Neural crest cell (in vitro differentiated cells): ENCODE data around the gene ADGRG2. TPM values are rescaled to one million over a fixed set of nuclear protein-coding genes. Genes with fewer than 3 reads are reported as not detected.

ENCODE experiments used
- DNase-seq: peaks from one replicate; pipeline ENCODE4 v3.0.0; 2021; ENCODE audit warnings: low read depth, mixed read lengths, low spot score
- H3K27ac Mint-ChIP-seq: one replicate; pipeline ENCODE4 v1.8.0; 2021; ENCODE audit warnings: mild to moderate bottlenecking, mixed read lengths; ENCODE audit not compliant: unreplicated experiment
- H3K27me3 Mint-ChIP-seq: 2 replicates; pipeline ENCODE4 v1.8.0; 2021; ENCODE audit warnings: low read depth, mild to moderate bottlenecking, mixed read lengths
- H3K36me3 Mint-ChIP-seq: 2 replicates; pipeline ENCODE4 v1.8.0; 2021; ENCODE audit warnings: low read depth, mild to moderate bottlenecking, mixed read lengths
- H3K4me1 Mint-ChIP-seq: 2 replicates; pipeline ENCODE4 v1.8.0; 2021; ENCODE audit warnings: mixed read lengths
- H3K4me3 Mint-ChIP-seq: one replicate; pipeline ENCODE4 v1.8.0; 2021; ENCODE audit warnings: mild to moderate bottlenecking, mixed read lengths
- H3K9me3 Mint-ChIP-seq: 2 replicates; pipeline ENCODE4 v1.8.0; 2021; ENCODE audit warnings: mixed read lengths
- CTCF ChIP-seq: fragments of 200-600 bp; sonication (generic); conservative IDR thresholded peaks from 2 replicates; pipeline ENCODE4 v1.5.0; 2021; ENCODE audit warnings: antibody characterized with exemption, mild to moderate bottlenecking
- total RNA-seq: library from RNA; stranded (reverse); gene quantifications from 2 replicates; pipeline ENCODE4 v1.2.1, GENCODE V29; 2021

The ADGRG2 gene
- total RNA-seq, 1 donor from 2014 or later, result 0.21 TPM

- Mint-ChIP-seq H3K27me3 (no peaks in the 10 kb centered on the region), H3K4me1 (no peaks in the 10 kb centered on the region), H3K27ac (no peak overlapping the region), H3K36me3 (no peaks in the 10 kb centered on the region), H3K4me3 (no peak overlapping the region), H3K9me3 (peaks cover 2% of the 10 kb centered on the region)
- no peak for DNase-seq
- TF ChIP-seq CTCF, result no peak
These were observed 116.4 kb downstream of the ADGRG2 start for GRCh38 chrX:19005909-19006308.

GRCh38 chrX:19003756-19004155 lies 118.5 kb downstream of the ADGRG2 start:
- Mint-ChIP-seq H3K4me3 (no peak overlapping the region), H3K4me1 (no peaks in the 10 kb centered on the region), H3K27ac (no peak overlapping the region), H3K36me3 (no peaks in the 10 kb centered on the region), H3K27me3 (no peaks in the 10 kb centered on the region), H3K9me3 (no peaks in the 10 kb centered on the region)
- DNase-seq, result no peak
- no peak for TF ChIP-seq CTCF

GRCh38 chrX:18998653-18999052 lies 123.6 kb downstream of the ADGRG2 start:
- no peak for TF ChIP-seq CTCF
- H3K27ac Mint-ChIP-seq, result no peak overlapping the region
- no peaks in the 10 kb centered on the region for H3K9me3 Mint-ChIP-seq
- H3K4me1 Mint-ChIP-seq, result no peaks in the 10 kb centered on the region
- no peaks in the 10 kb centered on the region for H3K27me3 Mint-ChIP-seq
- no peak for DNase-seq
- H3K36me3 Mint-ChIP-seq, result no peaks in the 10 kb centered on the region
- H3K4me3 Mint-ChIP-seq, result no peak overlapping the region

GRCh38 chrX:18997916-18998315 lies 124.4 kb downstream of the ADGRG2 start:
- TF ChIP-seq CTCF, result no peak
- Mint-ChIP-seq H3K27me3 (no peaks in the 10 kb centered on the region), H3K9me3 (no peaks in the 10 kb centered on the region), H3K27ac (no peak overlapping the region), H3K36me3 (no peaks in the 10 kb centered on the region), H3K4me3 (no peak overlapping the region), H3K4me1 (no peaks in the 10 kb centered on the region)
- DNase-seq, result no peak

GRCh38 chrX:18996536-18996935 lies 125.7 kb downstream of the ADGRG2 start:
- no peak overlapping the region for H3K27ac Mint-ChIP-seq
- no peaks in the 10 kb centered on the region for H3K36me3 Mint-ChIP-seq
- H3K4me3 Mint-ChIP-seq, result no peak overlapping the region
- no peak for DNase-seq
- no peak for TF ChIP-seq CTCF
- no peaks in the 10 kb centered on the region for H3K4me1 Mint-ChIP-seq
- no peaks in the 10 kb centered on the region for H3K9me3 Mint-ChIP-seq
- H3K27me3 Mint-ChIP-seq, result no peaks in the 10 kb centered on the region

- Mint-ChIP-seq H3K4me3 (no peak overlapping the region), H3K27ac (no peak overlapping the region)
These were observed 127.0 kb downstream of the ADGRG2 start for GRCh38 chrX:18995221-18995620.

More at GRCh38 chrX:18995221-18995620, 127.0 kb downstream of the ADGRG2 start:
- H3K36me3 Mint-ChIP-seq, result no peaks in the 10 kb centered on the region
- no peak for TF ChIP-seq CTCF
- no peak for DNase-seq
- H3K9me3 Mint-ChIP-seq, result no peaks in the 10 kb centered on the region
- H3K27me3 Mint-ChIP-seq, result no peaks in the 10 kb centered on the region
- H3K4me1 Mint-ChIP-seq, result no peaks in the 10 kb centered on the region
